ENCODE measurements around the gene TEX264.

DNA sequence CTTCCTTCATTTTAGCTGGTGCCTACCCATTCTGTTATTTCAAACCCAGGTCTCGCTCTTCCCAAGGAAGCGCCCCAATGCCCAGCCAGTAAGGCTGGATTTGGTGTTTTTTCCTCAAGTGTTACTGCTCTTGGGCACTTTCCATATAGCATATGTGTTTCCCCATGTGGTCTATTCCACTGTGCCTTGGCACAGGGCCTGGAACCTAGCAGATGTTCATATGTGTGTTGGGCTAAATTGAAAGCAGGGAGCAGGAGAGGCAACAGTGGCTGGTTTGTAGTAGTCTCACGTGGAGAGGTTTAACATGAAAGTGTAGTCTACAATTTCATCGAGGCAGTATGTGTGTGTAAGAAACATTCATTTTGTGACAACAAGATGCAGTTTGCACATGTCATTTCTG is 48.2 kb upstream of the TEX264 start:
- TF ChIP-seq ASH2L (IDR thresholded peaks at IDR 0.05; ENCODE audit: insufficient read length, low read depth, low read length), result no peak
- no peak for TF ChIP-seq NFKBIZ (CRISPR knock-in tag; IDR thresholded peaks at IDR 0.05)
- TF ChIP-seq ZNF460 (CRISPR knock-in tag; IDR thresholded peaks at IDR 0.05; ENCODE audit: borderline replicate concordance), result no peak
- TF ChIP-seq, protein P1, sequence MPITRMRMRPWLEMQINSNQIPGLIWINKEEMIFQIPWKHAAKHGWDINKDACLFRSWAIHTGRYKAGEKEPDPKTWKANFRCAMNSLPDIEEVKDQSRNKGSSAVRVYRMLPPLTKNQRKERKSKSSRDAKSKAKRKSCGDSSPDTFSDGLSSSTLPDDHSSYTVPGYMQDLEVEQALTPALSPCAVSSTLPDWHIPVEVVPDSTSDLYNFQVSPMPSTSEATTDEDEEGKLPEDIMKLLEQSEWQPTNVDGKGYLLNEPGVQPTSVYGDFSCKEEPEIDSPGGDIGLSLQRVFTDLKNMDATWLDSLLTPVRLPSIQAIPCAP (CRISPR knock-in tag; IDR thresholded peaks at IDR 0.05; ENCODE audit: low read depth), result no peak
- TF ChIP-seq ZNF678 (CRISPR knock-in tag; IDR thresholded peaks at IDR 0.05), result no peak
